Endothelial cell of umbilical vein (primary cell): ENCODE measurements around the gene ARHGEF19. TPM values are rescaled to one million over a fixed set of nuclear protein-coding genes. Genes with fewer than 3 reads are reported as not detected.

ENCODE experiments used
- BruUV-seq: library from RNA; stranded (reverse); fragments of 400-500 nt; replicated peaks from 2 replicates; lab custom pipeline; 2021; lab: Mats Ljungman, UMichigan
- CTCF ChIA-PET: fragments of 300-600, 350-600 bp; sonication (Branson Sonifier 250); formaldehyde crosslinking; loops from one replicate; lab custom pipeline; 2021; ENCODE audit warnings: antibody characterized with exemption, inconsistent platforms; lab: Charles Lee
- POLR2A ChIA-PET: fragments of 300-600, 350-600 bp; sonication (Branson Sonifier 250); formaldehyde crosslinking; loops from one replicate; lab custom pipeline; 2021; ENCODE audit warnings: antibody characterized with exemption, inconsistent platforms; lab: Charles Lee
- DNase-seq: peaks from one replicate; pipeline ENCODE4 v3.0.0-alpha.2; 2011; ENCODE audit warnings: low read depth, low spot score
- FAIRE-seq: peaks from 2 replicates; lab custom pipeline; 2011; peaks lifted over from hg19 to GRCh38; lab: Jason Lieb, UNC
- H2AFZ ChIP-seq: 2 replicates; pipeline ENCODE4 v1.6.0; 2012; ENCODE audit warnings: low read depth, low read length, control low read depth, inconsistent platforms
- H3K27ac ChIP-seq: 2 replicates; pipeline ENCODE4 v1.5.1; 2011; ENCODE audit warnings: low read depth, mild to moderate bottlenecking, control low read depth, low read length, moderate library complexity; ENCODE audit not compliant: insufficient read depth
- H3K27me3 ChIP-seq, 2 experiments: 2 replicates each; pipeline versions ENCODE4 v1.6.0 to v1.6.1; 2011; ENCODE audit warnings: low read length in 2 of 2, mixed read lengths in 1 of 2; ENCODE audit not compliant: control insufficient read depth in 2 of 2, insufficient read depth in 2 of 2
- H3K36me3 ChIP-seq, 2 experiments: 2 replicates in 1 of 2; 3 replicates in 1 of 2; pipeline ENCODE4 v1.5.1; 2011; ENCODE audit warnings: low read length in 2 of 2, mild to moderate bottlenecking in 1 of 2, moderate library complexity in 1 of 2; ENCODE audit not compliant: control insufficient read depth in 2 of 2, insufficient read depth in 2 of 2; ENCODE audit errors: extremely low read depth in 1 of 2
- H3K4me1 ChIP-seq: 3 replicates; pipeline ENCODE4 v1.5.1; 2011; ENCODE audit warnings: mild to moderate bottlenecking, low read length; ENCODE audit not compliant: control insufficient read depth, insufficient read depth; ENCODE audit errors: extremely low read depth
- H3K4me2 ChIP-seq: 2 replicates; pipeline ENCODE4 v1.6.1; 2011; ENCODE audit warnings: low read length, control low read depth, mixed read lengths; ENCODE audit not compliant: insufficient read depth
- H3K4me3 ChIP-seq, 3 experiments: fragments of 200-600 bp in 1 of 3; sonication (generic), shearing (Covaris generic) in 1 of 3; replicated peaks in 1 of 3; 2 replicates each; pipeline ENCODE4 v1.5.1; 2011 to 2016; ENCODE audit warnings: control low read depth in 3 of 3, low read length in 3 of 3, mild to moderate bottlenecking in 2 of 3, inconsistent platforms in 1 of 3, low read depth in 1 of 3, moderate library complexity in 1 of 3; ENCODE audit not compliant: insufficient read depth in 1 of 3
- H3K79me2 ChIP-seq: 2 replicates; pipeline ENCODE4 v1.6.0; 2012; ENCODE audit warnings: low read length, inconsistent platforms; ENCODE audit not compliant: control insufficient read depth, insufficient read depth
- H3K9ac ChIP-seq: replicated peaks from 2 replicates; pipeline ENCODE3; 2011; ENCODE audit warnings: low read length, control low read depth; ENCODE audit not compliant: insufficient read depth; ENCODE audit errors: extremely low read depth
- H3K9me1 ChIP-seq: replicated peaks from 3 replicates; pipeline ENCODE4 v1.6.0; 2011; ENCODE audit warnings: mild to moderate bottlenecking, low read length; ENCODE audit not compliant: control insufficient read depth, insufficient read depth; ENCODE audit errors: extremely low read depth
- H3K9me3 ChIP-seq: replicated peaks from 2 replicates; pipeline ENCODE4 v1.5.1; 2012; ENCODE audit warnings: low read length, inconsistent platforms; ENCODE audit not compliant: control insufficient read depth, insufficient read depth
- H4K20me1 ChIP-seq: replicated peaks from 2 replicates; pipeline ENCODE3; 2011; ENCODE audit warnings: mild to moderate bottlenecking, low read length; ENCODE audit not compliant: control insufficient read depth, insufficient read depth; ENCODE audit errors: extremely low read depth
- CTCF ChIP-seq, 2 donors: IDR thresholded peaks; 1 replicate in 1 of 2; 2 replicates in 1 of 2; pipeline ENCODE4 v1.5.1; 2011; ENCODE audit warnings: low read length in 2 of 2, mild to moderate bottlenecking in 2 of 2, moderate library complexity in 2 of 2, control low read depth in 1 of 2, inconsistent platforms in 1 of 2, low read depth in 1 of 2; ENCODE audit not compliant: insufficient read depth in 1 of 2; ENCODE audit errors: extremely low read depth in 1 of 2
- EZH2 ChIP-seq: IDR thresholded peaks from 2 replicates; pipeline ENCODE4 v1.6.1; 2012; ENCODE audit warnings: borderline replicate concordance, low read depth, mild to moderate bottlenecking, moderate library complexity, low read length, inconsistent platforms; ENCODE audit not compliant: severe bottlenecking
- FOS ChIP-seq: IDR thresholded peaks from 2 replicates; pipeline ENCODE4 v1.6.1; 2011; ENCODE audit warnings: mild to moderate bottlenecking, low read length, moderate library complexity, borderline replicate concordance; ENCODE audit not compliant: insufficient read depth
- JUN ChIP-seq: IDR thresholded peaks from 2 replicates; pipeline ENCODE4 v1.6.1; 2011; ENCODE audit warnings: borderline replicate concordance, low read depth; ENCODE audit not compliant: insufficient read length, insufficient read depth
- MAX ChIP-seq: IDR thresholded peaks from 2 replicates; pipeline ENCODE4 v1.6.1; 2011; ENCODE audit not compliant: insufficient read depth, insufficient read length
- MYC ChIP-seq: IDR thresholded peaks from one replicate; pipeline ENCODE4 v1.6.1; 2011; ENCODE audit warnings: mild to moderate bottlenecking, low read depth, low read length
- POLR2A ChIP-seq: IDR thresholded peaks from 2 replicates; pipeline ENCODE4 v1.6.1; 2012; ENCODE audit warnings: low read depth, mild to moderate bottlenecking, control low read depth, low read length
- POLR2AphosphoS5 ChIP-seq: IDR thresholded peaks from 2 replicates; pipeline ENCODE4 v1.6.1; 2012; ENCODE audit warnings: low read depth, mild to moderate bottlenecking, control low read depth, low read length, moderate library complexity; ENCODE audit not compliant: insufficient read depth
- dilution Hi-C: fragments of 300-500 bp; cut with MboI; formaldehyde crosslinking; loops from one replicate; pipeline ENCODE4 v1.15.0; 2019; ENCODE audit warnings: low sequenced_read_pairs; ENCODE audit not compliant: extremely low pct_ligation_motif_present
- intact Hi-C: fragments of 100-400 bp; cut with micrococcal nuclease; formaldehyde crosslinking; loops from one replicate; pipeline ENCODE4 v1.10.0; 2022
- polyA plus RNA-seq, 4 experiments: library from polyadenylated mRNA; depleted of rRNA in 3 of 4; stranded (reverse) in 3 of 4; unstranded in 1 of 4; fragments of >200 nt; gene quantifications; 2 replicates each; pipeline versions ENCODE4 v1.2.1 to v1.2.3, GENCODE V29; 2011 to 2012; ENCODE audit warnings: missing spikeins in 1 of 4
- total RNA-seq: library from RNA; stranded (reverse); gene quantifications from 2 replicates; pipeline ENCODE4 v1.2.3, GENCODE V29; 2021

Gene ARHGEF19
- total and polyA plus RNA-seq, 2 donors (not counting 3 experiments of a cell fraction or from before 2014, with no cell fraction given), result 6.2 to 8.0 TPM

GRCh38 chr1:16173447-16174260, 38.8 kb downstream of the ARHGEF19 start:
- Histone ChIP-seq H3K9me3 (no peaks in the 10 kb centered on the region), H2AFZ (peak overlapping the region; percentile 75), H3K9me1 (no peaks in the 10 kb centered on the region), H3K27ac (peak overlapping the region; percentile 79), H3K27me3 (no peaks in the 10 kb centered on the region), H3K4me1 (peaks cover 31% of the 10 kb centered on the region), H3K4me2 (peak overlapping the region; percentile 4), H3K9ac (peak overlapping the region; percentile 30), H3K36me3 (no peaks in the 10 kb centered on the region), H3K79me2 (no peaks in the 10 kb centered on the region), H4K20me1 (no peaks in the 10 kb centered on the region), H3K4me3 (no peak overlapping the region)
- dilution Hi-C loops (no loop called here), intact Hi-C loops (no loop called here)
- ChIA-PET POLR2A (interaction anchor here (0.6 to 2.3 kb wide), 3 partner anchors 17 to 214 kb away, joined by 3 to 13 read pairs (median 4); partner anchors contain the start of gene EPHA2), CTCF (interaction anchor here (1.0 to 1.4 kb wide), 5 partner anchors 8 to 190 kb away, joined by 3 to 7 read pairs (median 3); partner anchors contain the start of gene EPHA2)
- peak; percentile 60 for DNase-seq
- peak; percentile 92 for FAIRE-seq
- TF ChIP-seq EZH2 (no peak), MAX (no peak), FOS (no peak), POLR2A (no peak), MYC (no peak), POLR2AphosphoS5 (no peak), CTCF (IDR thresholded peaks at IDR 0.05; ENCODE audit: extremely low read depth in 1 of 2, insufficient read depth in 1 of 2, low read depth in 1 of 2, low read length in 2 of 2) (no peak), JUN (no peak)
- no TSS peak for BruUV-seq
